Liver (tissue), 9 donors: Measurements from ENCODE around the gene ASCL2. TPM values are rescaled to one million over a fixed set of nuclear protein-coding genes. Genes with fewer than 3 reads are reported as not detected.

ENCODE experiments used
- DNase-seq: peaks from one replicate; pipeline ENCODE4 v3.0.0-alpha.2; 2017; ENCODE audit warnings: low spot score
- H3K27ac ChIP-seq, 2 donors: one replicate each; pipeline ENCODE4 v1.7.0; 2013; ENCODE audit warnings: inconsistent platforms in 2 of 2, low read length in 2 of 2, control low read depth in 1 of 2, low read depth in 1 of 2, mild to moderate bottlenecking in 1 of 2
- H3K27me3 ChIP-seq, 4 donors: one replicate each; pipeline versions ENCODE4 v1.6.1 to v1.7.0; 2013; ENCODE audit warnings: low read length in 3 of 4, inconsistent platforms in 1 of 4, mild to moderate bottlenecking in 1 of 4, moderate library complexity in 1 of 4; ENCODE audit not compliant: control insufficient read depth in 4 of 4, insufficient read depth in 4 of 4
- H3K36me3 ChIP-seq, 4 donors: one replicate each; pipeline versions ENCODE4 v1.6.1 to v1.7.0; 2013; ENCODE audit warnings: low read length in 3 of 4, mild to moderate bottlenecking in 3 of 4, low read depth in 1 of 4, moderate library complexity in 1 of 4; ENCODE audit not compliant: control insufficient read depth in 4 of 4, insufficient read depth in 3 of 4
- H3K4me1 ChIP-seq, 4 donors: one replicate each; pipeline versions ENCODE4 v1.6.1 to v1.7.0; 2013; ENCODE audit warnings: low read length in 3 of 4, mild to moderate bottlenecking in 3 of 4, moderate library complexity in 1 of 4; ENCODE audit not compliant: control insufficient read depth in 4 of 4, insufficient read depth in 4 of 4
- H3K4me3 ChIP-seq, 3 donors: one replicate each; pipeline versions ENCODE4 v1.6.1 to v1.7.0; 2013; ENCODE audit warnings: low read length in 3 of 3, control low read depth in 1 of 3, low read depth in 1 of 3, mild to moderate bottlenecking in 1 of 3
- H3K9ac ChIP-seq, 2 donors: one replicate each; pipeline ENCODE4 v1.7.0; 2013; ENCODE audit warnings: low read length in 2 of 2, mild to moderate bottlenecking in 2 of 2, moderate library complexity in 2 of 2, control low read depth in 1 of 2, low read depth in 1 of 2
- H3K9me3 ChIP-seq, 4 donors: one replicate each; pipeline versions ENCODE4 v1.6.1 to v1.7.0; 2013; ENCODE audit warnings: low read length in 3 of 4; ENCODE audit not compliant: control insufficient read depth in 4 of 4
- ATF3 ChIP-seq: IDR thresholded peaks from 2 replicates; pipeline ENCODE4 v1.6.1; 2016; ENCODE audit warnings: antibody characterized with exemption
- CTCF ChIP-seq: fragments of 150-350 bp; IDR thresholded peaks from 2 replicates; pipeline ENCODE4 v1.5.1; 2017; ENCODE audit warnings: improper control_type of control experiment, low read depth, low read length; ENCODE audit not compliant: missing input control
- EGR1 ChIP-seq, 2 donors: IDR thresholded peaks; 2 replicates each; pipeline ENCODE4 v1.6.1; 2016 to 2018; ENCODE audit warnings: antibody characterized with exemption in 2 of 2, low read depth in 2 of 2
- FOXA1 ChIP-seq: IDR thresholded peaks from 2 replicates; pipeline ENCODE4 v1.6.1; 2016; ENCODE audit warnings: antibody characterized with exemption
- FOXA2 ChIP-seq: IDR thresholded peaks from 2 replicates; pipeline ENCODE4 v1.6.1; 2016; ENCODE audit warnings: antibody characterized with exemption
- GABPA ChIP-seq, 2 donors: IDR thresholded peaks in 1 of 2; conservative IDR thresholded peaks in 1 of 2; 2 replicates each; pipeline ENCODE4 v1.6.1; 2016; ENCODE audit warnings: antibody characterized with exemption in 2 of 2, mild to moderate bottlenecking in 1 of 2, moderate library complexity in 1 of 2
- HNF4A ChIP-seq, 2 donors: conservative IDR thresholded peaks; 2 replicates each; pipeline ENCODE4 v1.6.1; 2016; ENCODE audit warnings: antibody characterized with exemption in 2 of 2, mild to moderate bottlenecking in 2 of 2
- HNF4G ChIP-seq: IDR thresholded peaks from 2 replicates; pipeline ENCODE4 v1.6.1; 2016; ENCODE audit warnings: antibody characterized with exemption
- JUND ChIP-seq, 2 donors: IDR thresholded peaks; 2 replicates each; pipeline ENCODE4 v1.6.1; 2016; ENCODE audit warnings: antibody characterized with exemption in 2 of 2
- MAX ChIP-seq: IDR thresholded peaks from 2 replicates; pipeline ENCODE4 v1.6.1; 2016; ENCODE audit warnings: antibody characterized with exemption
- NR2F2 ChIP-seq: IDR thresholded peaks from 2 replicates; pipeline ENCODE4 v1.6.1; 2016; ENCODE audit warnings: antibody characterized with exemption
- RAD21 ChIP-seq, 2 donors: IDR thresholded peaks; 2 replicates each; pipeline ENCODE4 v1.6.1; 2016; ENCODE audit warnings: antibody characterized with exemption in 2 of 2, mild to moderate bottlenecking in 2 of 2
- REST ChIP-seq: IDR thresholded peaks from 2 replicates; pipeline ENCODE4 v1.6.1; 2016; ENCODE audit warnings: antibody characterized with exemption, mild to moderate bottlenecking
- SP1 ChIP-seq: IDR thresholded peaks from 2 replicates; pipeline ENCODE4 v1.6.1; 2018; ENCODE audit warnings: antibody characterized with exemption, mild to moderate bottlenecking
- TAF1 ChIP-seq: conservative IDR thresholded peaks from 2 replicates; pipeline ENCODE4 v1.6.1; 2016; ENCODE audit warnings: antibody characterized with exemption, mild to moderate bottlenecking
- YY1 ChIP-seq: IDR thresholded peaks from 2 replicates; pipeline ENCODE4 v1.6.1; 2016; ENCODE audit warnings: antibody characterized with exemption, mild to moderate bottlenecking
- ZBTB33 ChIP-seq: IDR thresholded peaks from 2 replicates; pipeline ENCODE4 v1.6.1; 2016; ENCODE audit warnings: antibody characterized with exemption
- WGBS: extraction: QIAGEN DNeasy Blood & Tissue Kit; methylation state at CpG from one replicate; pipeline ENCODE4 v1.1.7; 2013; 5-methylcytosine and 5-hydroxymethylcytosine counted together
- polyA plus RNA-seq, 2 donors: library from polyadenylated mRNA; stranded (reverse) in 1 of 2; unstranded in 1 of 2; fragments of 200-250 nt in 1 of 2; fragments of >200 nt in 1 of 2; fragmentation: Nextera tagmentation in 1 of 2; extraction: Ambion mirVana in 1 of 2; gene quantifications; one replicate each; pipeline versions ENCODE4 v1.2.1 to v1.2.3, GENCODE V29; 2013 to 2015
- total RNA-seq, 2 donors: library from RNA; depleted of rRNA; stranded (reverse); fragments of >200 nt; gene quantifications; one replicate each; pipeline ENCODE4 v1.2.3, GENCODE V29; 2014
- donor health status: healthy.
- donor health status: healthy.
- donor health status: healthy.
- donor health status: healthy.
- donor health status: healthy.

Gene ASCL2
- total and polyA plus RNA-seq, 4 donors = 0.17 to 0.47 (median 0.32) TPM

GRCh38 chr11:2303627-2304505 is 33.5 kb upstream of the ASCL2 start:
- no peaks in the 10 kb centered on the region for H3K36me3 ChIP-seq
- peak; percentile 84 for DNase-seq
- peaks cover 6 to 39% (median 24%) of the 10 kb centered on the region in 4 donors for H3K4me1 ChIP-seq
- no peaks in the 10 kb centered on the region for H3K27me3 ChIP-seq
- no peak overlapping the region for H3K4me3 ChIP-seq
- H3K9ac ChIP-seq = no peak overlapping the region
- 61% methylated on average over 15 of the region's 15 CpGs for WGBS
- no peak overlapping the region for H3K27ac ChIP-seq
- H3K9me3 ChIP-seq = no peaks in the 10 kb centered on the region
- no peak for TF ChIP-seq ZBTB33
- no peak for TF ChIP-seq CTCF
- no peak for TF ChIP-seq EGR1 (IDR thresholded peaks at IDR 0.05; ENCODE audit: low read depth in 2 of 2)
- TF ChIP-seq NR2F2 = peak; percentile 21

GRCh38 chr11:2302896-2303626 is 32.7 kb upstream of the ASCL2 start:
- WGBS = 52% methylated on average over 18 of the region's 18 CpGs
- Histone ChIP-seq H3K4me1 (peaks cover 6 to 39% (median 24%) of the 10 kb centered on the region in 4 donors), H3K27ac (peak overlapping the region; percentile 33 to 42), H3K27me3 (no peaks in the 10 kb centered on the region), H3K9me3 (no peaks in the 10 kb centered on the region), H3K4me3 (peak overlapping the region in 1 of 3 donors; percentile 2), H3K36me3 (no peaks in the 10 kb centered on the region), H3K9ac (no peak overlapping the region)
- peak; percentile 68 for DNase-seq
- TF ChIP-seq HNF4A (conservative IDR thresholded peaks at IDR 0.05) = no peak
- TF ChIP-seq MAX = no peak
- TF ChIP-seq REST = no peak
- TF ChIP-seq RAD21 (IDR thresholded peaks at IDR 0.05) = no peak
- no peak for TF ChIP-seq EGR1 (IDR thresholded peaks at IDR 0.05; ENCODE audit: low read depth in 2 of 2)
- TF ChIP-seq SP1 = no peak
- TF ChIP-seq FOXA1 = no peak
- no peak for TF ChIP-seq YY1
- TF ChIP-seq ZBTB33 = no peak
- TF ChIP-seq JUND (IDR thresholded peaks at IDR 0.05) = no peak
- no peak for TF ChIP-seq ATF3
- TF ChIP-seq TAF1 = no peak
- TF ChIP-seq CTCF = no peak
- no peak for TF ChIP-seq GABPA (IDR thresholded peaks at IDR 0.05 in 1 of 2, conservative IDR thresholded peaks at IDR 0.05 in 1 of 2)
- TF ChIP-seq NR2F2 = no peak
- no peak for TF ChIP-seq FOXA2
- TF ChIP-seq HNF4G = no peak
